ENCODE measurements around the gene C11orf87.

DNA sequence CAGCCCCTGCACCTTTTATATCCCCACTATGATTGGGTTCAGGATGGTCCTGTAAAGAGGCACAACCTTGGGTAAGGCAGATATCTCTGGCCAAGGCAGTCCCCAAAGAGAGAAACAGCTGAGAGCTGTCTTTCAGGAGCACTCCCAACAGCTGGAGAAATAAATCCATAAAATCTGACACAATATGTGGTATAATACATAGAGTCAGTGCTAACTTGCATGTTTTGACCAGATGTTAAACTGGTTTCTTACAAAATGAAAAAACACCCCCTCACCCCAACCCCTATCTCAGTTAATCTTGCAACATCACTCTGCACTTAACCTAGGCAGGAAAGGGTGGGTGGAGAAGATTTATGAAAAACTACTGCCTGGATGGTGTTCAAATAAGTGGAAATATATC is 44.0 kb upstream of the C11orf87 start:
- TF ChIP-seq, protein P1, sequence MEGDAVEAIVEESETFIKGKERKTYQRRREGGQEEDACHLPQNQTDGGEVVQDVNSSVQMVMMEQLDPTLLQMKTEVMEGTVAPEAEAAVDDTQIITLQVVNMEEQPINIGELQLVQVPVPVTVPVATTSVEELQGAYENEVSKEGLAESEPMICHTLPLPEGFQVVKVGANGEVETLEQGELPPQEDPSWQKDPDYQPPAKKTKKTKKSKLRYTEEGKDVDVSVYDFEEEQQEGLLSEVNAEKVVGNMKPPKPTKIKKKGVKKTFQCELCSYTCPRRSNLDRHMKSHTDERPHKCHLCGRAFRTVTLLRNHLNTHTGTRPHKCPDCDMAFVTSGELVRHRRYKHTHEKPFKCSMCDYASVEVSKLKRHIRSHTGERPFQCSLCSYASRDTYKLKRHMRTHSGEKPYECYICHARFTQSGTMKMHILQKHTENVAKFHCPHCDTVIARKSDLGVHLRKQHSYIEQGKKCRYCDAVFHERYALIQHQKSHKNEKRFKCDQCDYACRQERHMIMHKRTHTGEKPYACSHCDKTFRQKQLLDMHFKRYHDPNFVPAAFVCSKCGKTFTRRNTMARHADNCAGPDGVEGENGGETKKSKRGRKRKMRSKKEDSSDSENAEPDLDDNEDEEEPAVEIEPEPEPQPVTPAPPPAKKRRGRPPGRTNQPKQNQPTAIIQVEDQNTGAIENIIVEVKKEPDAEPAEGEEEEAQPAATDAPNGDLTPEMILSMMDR (conservative IDR thresholded peaks at IDR 0.05 in 1 of 2, IDR thresholded peaks at IDR 0.05 in 1 of 2; ENCODE audit: low read depth in 1 of 2, low read length in 2 of 2) = no peak
- no peak for TF ChIP-seq EZH2 (IDR thresholded peaks at IDR 0.05; ENCODE audit: low read length, missing control alignments)
